HG03460 (cell line): ENCODE measurements around the gene CCDC178.

Experiments
- ATAC-seq: cut with Tn5 transposase; IDR thresholded peaks from one replicate; pipeline ENCODE4 v1.9.1; 2021; ENCODE audit not compliant: unreplicated experiment

CCDC178 gene

GRCh38 chr18:32922951-32923430, 517.5 kb downstream of the CCDC178 start:
- ATAC-seq = no peak

GRCh38 chr18:32920796-32921787, 519.4 kb downstream of the CCDC178 start:
- ATAC-seq = no peak

GRCh38 chr18:32919799-32920198, 520.7 kb downstream of the CCDC178 start:
- ATAC-seq = peak; percentile 96

- ATAC-seq = no peak
These were observed 521.8 kb downstream of the CCDC178 start for GRCh38 chr18:32918692-32919250.

GRCh38 chr18:32915516-32915915, 525.0 kb downstream of the CCDC178 start:
- ATAC-seq = no peak

- ATAC-seq = no peak
These were observed 528.7 kb downstream of the CCDC178 start for GRCh38 chr18:32911660-32912284.

- no peak for ATAC-seq
These were observed 529.7 kb downstream of the CCDC178 start for GRCh38 chr18:32910694-32911296.

GRCh38 chr18:32909798-32910561, 530.5 kb downstream of the CCDC178 start:
- no peak for ATAC-seq

GRCh38 chr18:32908424-32908805, 532.1 kb downstream of the CCDC178 start:
- ATAC-seq = no peak

- no peak for ATAC-seq
These were observed 532.7 kb downstream of the CCDC178 start for GRCh38 chr18:32907648-32908423.

GRCh38 chr18:32907311-32907585, 533.3 kb downstream of the CCDC178 start:
- ATAC-seq = no peak

- ATAC-seq = no peak
These were observed 533.8 kb downstream of the CCDC178 start for GRCh38 chr18:32906506-32907310.

- no peak for ATAC-seq
These were observed 534.9 kb downstream of the CCDC178 start for GRCh38 chr18:32905651-32906050.

- ATAC-seq = no peak
These were observed 537.8 kb downstream of the CCDC178 start for GRCh38 chr18:32902568-32903330.

GRCh38 chr18:32899819-32900218, 540.7 kb downstream of the CCDC178 start:
- no peak for ATAC-seq

- ATAC-seq = no peak
These were observed 543.6 kb downstream of the CCDC178 start for GRCh38 chr18:32896776-32897547.

GRCh38 chr18:32893915-32894314, 546.6 kb downstream of the CCDC178 start:
- no peak for ATAC-seq

GRCh38 chr18:32891797-32892196, 548.7 kb downstream of the CCDC178 start:
- ATAC-seq = no peak
